ENCODE measurements around the gene DCLK1.

Gene DCLK1

DNA sequence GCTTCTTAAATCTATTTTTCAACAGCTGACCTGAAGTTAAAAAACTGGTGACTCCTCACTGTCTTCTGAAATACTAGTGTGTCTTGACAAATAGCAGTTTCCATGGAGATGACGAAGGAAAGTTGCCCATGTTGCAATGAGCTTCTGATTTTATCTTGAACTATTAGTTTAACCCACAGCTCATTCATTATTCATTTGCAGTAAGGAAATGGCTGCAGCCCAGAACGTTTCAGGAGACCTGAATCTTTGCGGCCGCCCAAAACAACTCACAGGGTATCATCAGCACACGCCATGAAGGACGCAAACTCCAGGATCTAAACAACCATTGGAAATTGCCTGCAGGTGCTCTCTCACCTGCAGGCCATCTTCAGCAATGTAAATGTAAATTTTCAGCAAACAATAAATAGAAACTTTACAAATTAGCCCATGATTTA is 142.5 kb downstream of the DCLK1 start:
- Histone ChIP-seq H3K4me3 (ENCODE audit: low read depth, low read length) (no peak overlapping the region), H4K91ac (ENCODE audit: low read depth, low read length) (no peak overlapping the region), H2AK5ac (ENCODE audit: low read length) (no peak overlapping the region), H3K27ac (ENCODE audit: low read depth, low read length) (no peak overlapping the region), H3K9ac (ENCODE audit: low read length) (no peak overlapping the region), H2BK12ac (ENCODE audit: low read length) (no peak overlapping the region), H3K4me1 (ENCODE audit: control insufficient read depth in 1 of 2, insufficient read depth in 2 of 2, low read length in 2 of 2) (peaks cover 0 to 2% of the 10 kb centered on the region in 2 experiments), H2AFZ (ENCODE audit: insufficient read depth, low read length, poor library complexity) (no peak overlapping the region), H3K4me2 (ENCODE audit: low read length) (no peak overlapping the region), H3K18ac (ENCODE audit: low read length) (no peak overlapping the region), H3K36me3 (ENCODE audit: control insufficient read depth in 1 of 2, insufficient read depth in 2 of 2, low read length in 2 of 2) (no peaks in the 10 kb centered on the region), H3K79me1 (ENCODE audit: low read length) (no peaks in the 10 kb centered on the region), H4K8ac (ENCODE audit: low read depth, low read length) (no peak overlapping the region), H3K4ac (ENCODE audit: low read depth, low read length) (no peak overlapping the region), H2BK120ac (ENCODE audit: insufficient read depth, low read length, poor library complexity) (no peak overlapping the region), H3K27me3 (ENCODE audit: insufficient read depth, low read length) (no peaks in the 10 kb centered on the region), H3K9me3 (ENCODE audit: insufficient read depth, low read depth, low read length) (no peaks in the 10 kb centered on the region), H3K79me2 (ENCODE audit: control insufficient read depth, insufficient read depth, low read length, poor library complexity) (no peaks in the 10 kb centered on the region), H4K12ac (ENCODE audit: low read depth, low read length) (no peak overlapping the region), H3K23ac (ENCODE audit: low read length) (no peak overlapping the region), H2BK5ac (ENCODE audit: low read depth, low read length, poor library complexity) (no peak overlapping the region), H3K14ac (ENCODE audit: low read length) (no peak overlapping the region)
- DNase-seq, result peak; percentile 72 to 97
- WGBS (ENCODE audit: extremely low coverage, insufficient coverage, insufficient read length), result no CpG with 5 or more reads among the region's 6 CpGs

GRCh38 chr13:35987572-35988513 is 143.3 kb downstream of the DCLK1 start:
- H2AK5ac ChIP-seq (ENCODE audit: low read length), result no peak overlapping the region
- no peak overlapping the region for H2AFZ ChIP-seq (ENCODE audit: insufficient read depth, low read length, poor library complexity)
- H3K4me2 ChIP-seq (ENCODE audit: low read length), result no peak overlapping the region
- H3K4ac ChIP-seq (ENCODE audit: low read depth, low read length), result no peak overlapping the region
- no peak overlapping the region for H3K18ac ChIP-seq (ENCODE audit: low read length)
- no peak overlapping the region for H4K91ac ChIP-seq (ENCODE audit: low read depth, low read length)
- H4K12ac ChIP-seq (ENCODE audit: low read depth, low read length), result no peak overlapping the region
- no peaks in the 10 kb centered on the region for H3K9me3 ChIP-seq (ENCODE audit: insufficient read depth, low read depth, low read length)
- H2BK12ac ChIP-seq (ENCODE audit: low read length), result no peak overlapping the region
- H2BK5ac ChIP-seq (ENCODE audit: low read depth, low read length, poor library complexity), result no peak overlapping the region
- no peak overlapping the region for H3K27ac ChIP-seq (ENCODE audit: low read depth, low read length)
- H2BK120ac ChIP-seq (ENCODE audit: insufficient read depth, low read length, poor library complexity), result no peak overlapping the region
- H3K4me3 ChIP-seq (ENCODE audit: low read depth, low read length), result peak overlapping the region; percentile 28
- no CpG with 5 or more reads among the region's 19 CpGs for WGBS (ENCODE audit: extremely low coverage, insufficient coverage, insufficient read length)
- H3K27me3 ChIP-seq (ENCODE audit: insufficient read depth, low read length), result no peaks in the 10 kb centered on the region
- H3K23ac ChIP-seq (ENCODE audit: low read length), result no peak overlapping the region
- peaks cover 0 to 2% of the 10 kb centered on the region in 2 experiments for H3K4me1 ChIP-seq (ENCODE audit: control insufficient read depth in 1 of 2, insufficient read depth in 2 of 2, low read length in 2 of 2)
- H3K79me1 ChIP-seq (ENCODE audit: low read length), result no peaks in the 10 kb centered on the region
- H3K14ac ChIP-seq (ENCODE audit: low read length), result no peak overlapping the region
- peak; percentile 90 to 92 for DNase-seq
- no peak overlapping the region for H3K9ac ChIP-seq (ENCODE audit: low read length)
- H3K36me3 ChIP-seq (ENCODE audit: control insufficient read depth in 1 of 2, insufficient read depth in 2 of 2, low read length in 2 of 2), result no peaks in the 10 kb centered on the region
- no peaks in the 10 kb centered on the region for H3K79me2 ChIP-seq (ENCODE audit: control insufficient read depth, insufficient read depth, low read length, poor library complexity)
- H4K8ac ChIP-seq (ENCODE audit: low read depth, low read length), result no peak overlapping the region

GRCh38 chr13:35984776-35985453 is 146.3 kb downstream of the DCLK1 start:
- Histone ChIP-seq H3K14ac (ENCODE audit: low read length) (no peak overlapping the region), H3K27me3 (ENCODE audit: insufficient read depth, low read length) (no peaks in the 10 kb centered on the region), H2AFZ (ENCODE audit: insufficient read depth, low read length, poor library complexity) (no peak overlapping the region), H2BK5ac (ENCODE audit: low read depth, low read length, poor library complexity) (no peak overlapping the region), H3K79me2 (ENCODE audit: control insufficient read depth, insufficient read depth, low read length, poor library complexity) (no peaks in the 10 kb centered on the region), H3K9me3 (ENCODE audit: insufficient read depth, low read depth, low read length) (no peaks in the 10 kb centered on the region), H4K12ac (ENCODE audit: low read depth, low read length) (no peak overlapping the region), H3K18ac (ENCODE audit: low read length) (no peak overlapping the region), H3K23ac (ENCODE audit: low read length) (no peak overlapping the region), H3K4me3 (ENCODE audit: low read depth, low read length) (no peak overlapping the region), H3K4me2 (ENCODE audit: low read length) (no peak overlapping the region), H4K91ac (ENCODE audit: low read depth, low read length) (no peak overlapping the region), H2AK5ac (ENCODE audit: low read length) (no peak overlapping the region), H2BK120ac (ENCODE audit: insufficient read depth, low read length, poor library complexity) (no peak overlapping the region), H3K9ac (ENCODE audit: low read length) (no peak overlapping the region), H3K27ac (ENCODE audit: low read depth, low read length) (no peak overlapping the region), H3K4ac (ENCODE audit: low read depth, low read length) (no peak overlapping the region), H3K36me3 (ENCODE audit: control insufficient read depth in 1 of 2, insufficient read depth in 2 of 2, low read length in 2 of 2) (no peaks in the 10 kb centered on the region), H3K79me1 (ENCODE audit: low read length) (no peaks in the 10 kb centered on the region), H4K8ac (ENCODE audit: low read depth, low read length) (no peak overlapping the region), H3K4me1 (ENCODE audit: control insufficient read depth in 1 of 2, insufficient read depth in 2 of 2, low read length in 2 of 2) (peaks cover 0 to 2% of the 10 kb centered on the region in 2 experiments), H2BK12ac (ENCODE audit: low read length) (no peak overlapping the region)
- no peak for DNase-seq
- no CpG with 5 or more reads among the region's 10 CpGs for WGBS (ENCODE audit: extremely low coverage, insufficient coverage, insufficient read length)

- no peak overlapping the region for H4K12ac ChIP-seq (ENCODE audit: low read depth, low read length)
- H3K9ac ChIP-seq (ENCODE audit: low read length), result no peak overlapping the region
- H3K18ac ChIP-seq (ENCODE audit: low read length), result no peak overlapping the region
- no peak overlapping the region for H2AFZ ChIP-seq (ENCODE audit: insufficient read depth, low read length, poor library complexity)
- no peaks in the 10 kb centered on the region for H3K36me3 ChIP-seq (ENCODE audit: control insufficient read depth in 1 of 2, insufficient read depth in 2 of 2, low read length in 2 of 2)
- H3K4ac ChIP-seq (ENCODE audit: low read depth, low read length), result no peak overlapping the region
- H3K4me3 ChIP-seq (ENCODE audit: low read depth, low read length), result no peak overlapping the region
- DNase-seq, result no peak
- H2AK5ac ChIP-seq (ENCODE audit: low read length), result no peak overlapping the region
- no peak overlapping the region for H4K8ac ChIP-seq (ENCODE audit: low read depth, low read length)
- no peak overlapping the region for H2BK12ac ChIP-seq (ENCODE audit: low read length)
- H4K91ac ChIP-seq (ENCODE audit: low read depth, low read length), result no peak overlapping the region
- WGBS (ENCODE audit: extremely low coverage, insufficient coverage, insufficient read length), result no CpG with 5 or more reads among the region's 3 CpGs
- H3K4me1 ChIP-seq (ENCODE audit: control insufficient read depth in 1 of 2, insufficient read depth in 2 of 2, low read length in 2 of 2), result peaks cover 0 to 3% of the 10 kb centered on the region in 2 experiments
- no peaks in the 10 kb centered on the region for H3K9me3 ChIP-seq (ENCODE audit: insufficient read depth, low read depth, low read length)
- no peak overlapping the region for H3K27ac ChIP-seq (ENCODE audit: low read depth, low read length)
- H3K79me1 ChIP-seq (ENCODE audit: low read length), result no peaks in the 10 kb centered on the region
- no peaks in the 10 kb centered on the region for H3K27me3 ChIP-seq (ENCODE audit: insufficient read depth, low read length)
- no peak overlapping the region for H3K4me2 ChIP-seq (ENCODE audit: low read length)
- no peak overlapping the region for H2BK5ac ChIP-seq (ENCODE audit: low read depth, low read length, poor library complexity)
- no peak overlapping the region for H2BK120ac ChIP-seq (ENCODE audit: insufficient read depth, low read length, poor library complexity)
- H3K79me2 ChIP-seq (ENCODE audit: control insufficient read depth, insufficient read depth, low read length, poor library complexity), result no peaks in the 10 kb centered on the region
- no peak overlapping the region for H3K23ac ChIP-seq (ENCODE audit: low read length)
- no peak overlapping the region for H3K14ac ChIP-seq (ENCODE audit: low read length)
Measured at GRCh38 chr13:35984287-35984686, 146.9 kb downstream of the DCLK1 start.

Measured in trophoblast cell (in vitro differentiated cells and primary cell).